Keratinocyte (primary cell): ENCODE data around the gene PCIF1. TPM values are rescaled to one million over a fixed set of nuclear protein-coding genes. Genes with fewer than 3 reads are reported as not detected.
"Not testable (repeated sequence)": the region's sequence is repeated elsewhere in the genome, so short reads cannot be mapped to it uniquely, and the experiment has no call there.

Experiments used
- DNase-seq: peaks from one replicate; pipeline ENCODE4 v3.0.0-alpha.2; 2011; ENCODE audit warnings: low read depth, missing footprints, low spot score
- FAIRE-seq: peaks from 2 replicates; lab custom pipeline; 2011; peaks lifted over from hg19 to GRCh38; lab: Jason Lieb, UNC
- H2AFZ ChIP-seq: 2 replicates; pipeline ENCODE4 v1.6.0; 2012; ENCODE audit warnings: low read length, control low read depth, inconsistent platforms; ENCODE audit not compliant: control insufficient read depth
- H3K27ac ChIP-seq: 2 replicates; pipeline ENCODE4 v1.5.1; 2011; ENCODE audit warnings: low read length; ENCODE audit not compliant: control insufficient read depth, insufficient read depth
- H3K27me3 ChIP-seq: 3 replicates; pipeline ENCODE4 v1.6.0; 2011; ENCODE audit warnings: low read length; ENCODE audit not compliant: control insufficient read depth, insufficient read depth; ENCODE audit errors: extremely low read depth
- H3K36me3 ChIP-seq, 2 experiments: 2 replicates in 1 of 2; 3 replicates in 1 of 2; pipeline ENCODE4 v1.5.1; 2011; ENCODE audit warnings: low read length in 2 of 2, mild to moderate bottlenecking in 1 of 2; ENCODE audit not compliant: control insufficient read depth in 2 of 2, insufficient read depth in 2 of 2; ENCODE audit errors: extremely low read depth in 1 of 2
- H3K4me1 ChIP-seq: 3 replicates; pipeline ENCODE4 v1.5.1; 2011; ENCODE audit warnings: low read length; ENCODE audit not compliant: control insufficient read depth, insufficient read depth; ENCODE audit errors: extremely low read depth
- H3K4me2 ChIP-seq: 3 replicates; pipeline ENCODE4 v1.6.0; 2011; ENCODE audit warnings: low read depth, low read length; ENCODE audit not compliant: control insufficient read depth, insufficient read depth; ENCODE audit errors: extremely low read depth
- H3K4me3 ChIP-seq, 3 experiments: fragments of 200-600 bp in 1 of 3; sonication (generic) in 1 of 3; 2 replicates in 2 of 3; 3 replicates in 1 of 3; pipeline ENCODE4 v1.5.1; 2011 to 2016; ENCODE audit warnings: low read length in 3 of 3, mild to moderate bottlenecking in 3 of 3, control low read depth in 2 of 3, inconsistent platforms in 1 of 3, low read depth in 1 of 3, mixed read lengths in 1 of 3, mixed run types in 1 of 3, moderate library complexity in 1 of 3; ENCODE audit not compliant: control insufficient read depth in 2 of 3, insufficient read depth in 2 of 3; ENCODE audit errors: extremely low read depth in 1 of 3
- H3K79me2 ChIP-seq: 2 replicates; pipeline ENCODE4 v1.6.0; 2012; ENCODE audit warnings: low read length; ENCODE audit not compliant: control insufficient read depth, insufficient read depth
- H3K9ac ChIP-seq: 3 replicates; pipeline ENCODE4 v1.6.0; 2011; ENCODE audit warnings: low read length; ENCODE audit not compliant: control insufficient read depth, insufficient read depth; ENCODE audit errors: extremely low read depth
- H3K9me1 ChIP-seq: 3 replicates; pipeline ENCODE4 v1.6.0; 2011; ENCODE audit warnings: low read length; ENCODE audit not compliant: control insufficient read depth, insufficient read depth; ENCODE audit errors: extremely low read depth
- H3K9me3 ChIP-seq: 2 replicates; pipeline ENCODE4 v1.5.1; 2012; ENCODE audit warnings: low read depth, low read length; ENCODE audit not compliant: control insufficient read depth
- H4K20me1 ChIP-seq: 3 replicates; pipeline ENCODE4 v1.6.0; 2011; ENCODE audit warnings: low read length; ENCODE audit not compliant: control insufficient read depth, insufficient read depth; ENCODE audit errors: extremely low read depth
- CTCF ChIP-seq, 3 experiments: IDR thresholded peaks in 1 of 3; conservative IDR thresholded peaks in 1 of 3; optimal IDR thresholded peaks in 1 of 3; 2 replicates in 2 of 3; 3 replicates in 1 of 3; pipeline versions ENCODE3 to v1.5.1; 2011; ENCODE audit warnings: low read length in 3 of 3, mild to moderate bottlenecking in 3 of 3, moderate library complexity in 2 of 3, control low read depth in 1 of 3, inconsistent platforms in 1 of 3; ENCODE audit not compliant: insufficient read depth in 2 of 3; ENCODE audit errors: extremely low read depth in 1 of 3
- EZH2 ChIP-seq: IDR thresholded peaks from one replicate; pipeline ENCODE4 v1.6.1; 2012; ENCODE audit warnings: inconsistent platforms, mild to moderate bottlenecking, low read length, moderate library complexity
- dilution Hi-C: fragments of 300-500 bp; cut with MboI; formaldehyde crosslinking; loops from one replicate; pipeline ENCODE4 v1.7.0; 2020; ENCODE audit warnings: low sequenced_read_pairs; ENCODE audit not compliant: extremely low pct_ligation_motif_present
- polyA plus RNA-seq, 5 experiments: library from polyadenylated mRNA; depleted of rRNA in 3 of 5; stranded (reverse) in 3 of 5; stranded (forward) in 1 of 5; unstranded in 1 of 5; fragments of >200 nt; gene quantifications; 1 replicate in 1 of 5; 2 replicates in 3 of 5; 3 replicates in 1 of 5; pipeline versions ENCODE4 v1.2.1 to v1.2.3, GENCODE V29; 2011 to 2012; ENCODE audit warnings: missing spikeins in 2 of 5, low read depth in 1 of 5, low replicate concordance in 1 of 5

Gene PCIF1
- polyA plus RNA-seq, 1 donor (not counting 4 experiments of a cell fraction or from before 2014, with no cell fraction given) = 7.0 TPM

DNA sequence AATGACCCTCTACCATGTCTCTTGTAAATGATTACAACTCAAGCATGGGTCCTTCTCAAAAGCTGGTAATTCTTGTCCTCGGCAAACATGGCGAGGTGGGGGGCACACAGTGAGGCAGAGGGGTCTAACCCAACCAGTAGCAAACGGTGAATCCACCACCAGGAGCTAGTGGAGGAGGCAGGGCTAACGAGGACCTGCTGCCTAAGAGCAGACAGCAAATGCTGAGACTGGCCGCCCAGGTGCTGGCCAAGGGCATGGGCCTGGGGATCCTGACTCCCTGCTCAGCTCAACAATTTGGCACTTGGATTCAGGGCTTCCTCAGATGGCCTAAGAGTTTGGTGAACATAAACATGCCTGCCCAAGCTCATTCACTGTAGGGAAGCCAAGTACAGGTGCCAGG is 18.4 kb downstream of the PCIF1 start:
- no peaks in the 10 kb centered on the region for H4K20me1 ChIP-seq
- H3K4me1 ChIP-seq = no peaks in the 10 kb centered on the region
- FAIRE-seq = no peak
- H3K4me3 ChIP-seq = no peak overlapping the region
- H3K27ac ChIP-seq = no peak overlapping the region
- dilution Hi-C loops = no loop called here
- no peaks in the 10 kb centered on the region for H3K79me2 ChIP-seq
- no peaks in the 10 kb centered on the region for H3K27me3 ChIP-seq
- H3K9me1 ChIP-seq = no peaks in the 10 kb centered on the region
- TF ChIP-seq EZH2 (no peak), CTCF (optimal IDR thresholded peaks at IDR 0.05 in 1 of 3, IDR thresholded peaks at IDR 0.05 in 1 of 3, conservative IDR thresholded peaks at IDR 0.05 in 1 of 3; ENCODE audit: extremely low read depth in 1 of 3, insufficient read depth in 2 of 3, low read length in 3 of 3) (no peak)
- H2AFZ ChIP-seq = no peak overlapping the region
- H3K4me2 ChIP-seq = no peak overlapping the region
- peaks cover 36 to 63% of the 10 kb centered on the region in 2 experiments for H3K36me3 ChIP-seq
- no peaks in the 10 kb centered on the region for H3K9me3 ChIP-seq
- H3K9ac ChIP-seq = no peak overlapping the region
- DNase-seq = no peak

DNA sequence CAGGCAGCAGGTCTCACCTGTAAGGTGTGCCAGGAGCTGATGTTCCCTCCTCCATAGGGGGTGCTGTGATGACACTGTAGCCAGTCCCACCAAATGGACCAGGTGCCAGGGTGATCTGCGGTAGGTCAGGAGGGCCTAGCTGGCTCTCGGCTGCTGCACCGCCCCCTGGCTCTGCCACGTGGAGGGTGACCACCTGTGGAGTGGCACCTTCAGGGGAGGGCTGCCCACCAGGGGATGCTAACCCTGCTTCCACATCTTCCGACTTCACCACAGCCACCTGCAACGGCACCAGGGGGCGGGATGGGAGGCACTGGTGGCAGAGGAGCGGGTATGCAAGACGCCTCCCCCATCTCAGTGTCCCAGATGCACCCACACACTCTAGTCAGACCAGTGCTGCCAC is 19.2 kb downstream of the PCIF1 start:
- Histone ChIP-seq H2AFZ (no peak overlapping the region), H3K9me1 (no peaks in the 10 kb centered on the region), H3K27me3 (no peaks in the 10 kb centered on the region), H3K79me2 (no peaks in the 10 kb centered on the region), H3K4me3 (no peak overlapping the region), H3K9ac (no peak overlapping the region), H3K9me3 (no peaks in the 10 kb centered on the region), H3K36me3 (peaks cover 35 to 61% of the 10 kb centered on the region in 2 experiments), H3K4me1 (no peaks in the 10 kb centered on the region), H4K20me1 (no peaks in the 10 kb centered on the region), H3K27ac (no peak overlapping the region), H3K4me2 (no peak overlapping the region)
- DNase-seq = no peak
- no peak for TF ChIP-seq EZH2
- no peak for TF ChIP-seq CTCF (optimal IDR thresholded peaks at IDR 0.05 in 1 of 3, IDR thresholded peaks at IDR 0.05 in 1 of 3, conservative IDR thresholded peaks at IDR 0.05 in 1 of 3; ENCODE audit: extremely low read depth in 1 of 3, insufficient read depth in 2 of 3, low read length in 3 of 3)
- dilution Hi-C loops = no loop called here
- FAIRE-seq = no peak

- H3K36me3 ChIP-seq = peaks cover 42 to 62% of the 10 kb centered on the region in 2 experiments
- H3K4me1 ChIP-seq, H3K27me3 ChIP-seq, H3K9ac ChIP-seq, dilution Hi-C loops, H3K4me3 ChIP-seq, H3K27ac ChIP-seq, H2AFZ ChIP-seq, H3K4me2 ChIP-seq, FAIRE-seq, H4K20me1 ChIP-seq, H3K9me1 ChIP-seq, H3K79me2 ChIP-seq, H3K9me3 ChIP-seq, DNase-seq: not testable (repeated sequence)
Observed at GRCh38 chr20:45956326-45956725, 21.8 kb downstream of the PCIF1 start.
